NCI-H2107 (cell line): ENCODE data around the gene C1orf198.
A peak's percentile ranks its signal among the peaks of the same experiment; 100 is the strongest.

Source experiments
- DNase-seq: peaks from one replicate; lab custom pipeline; 2025; lab: John Stamatoyannopoulos, UW

The C1orf198 gene

GRCh38 chr1:230808281-230808872, 59.9 kb downstream of the C1orf198 start:
- no peak for DNase-seq

- DNase-seq = no peak
These were observed 60.6 kb downstream of the C1orf198 start for GRCh38 chr1:230807561-230808280.

DNA sequence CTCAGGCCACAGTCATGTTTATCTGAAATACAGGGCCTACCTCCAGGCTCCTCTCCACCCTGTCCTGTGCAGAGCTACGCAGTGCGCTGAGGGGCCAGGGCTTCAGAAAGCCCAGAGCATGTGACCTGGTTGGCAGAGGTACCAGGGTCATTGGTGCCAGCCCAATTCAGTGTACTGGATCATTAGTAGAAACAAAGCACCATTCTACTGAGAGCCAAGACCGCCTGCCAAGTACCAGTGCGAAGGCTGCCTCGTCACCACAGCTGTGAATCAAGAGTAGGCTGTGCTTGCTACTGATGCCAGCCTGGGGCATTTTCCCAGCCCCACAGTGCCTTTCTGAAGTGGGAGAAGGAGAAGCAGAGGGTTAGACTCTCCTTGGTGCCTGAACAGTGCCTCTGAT, 61.3 kb downstream of the C1orf198 start:
- DNase-seq = no peak

DNA sequence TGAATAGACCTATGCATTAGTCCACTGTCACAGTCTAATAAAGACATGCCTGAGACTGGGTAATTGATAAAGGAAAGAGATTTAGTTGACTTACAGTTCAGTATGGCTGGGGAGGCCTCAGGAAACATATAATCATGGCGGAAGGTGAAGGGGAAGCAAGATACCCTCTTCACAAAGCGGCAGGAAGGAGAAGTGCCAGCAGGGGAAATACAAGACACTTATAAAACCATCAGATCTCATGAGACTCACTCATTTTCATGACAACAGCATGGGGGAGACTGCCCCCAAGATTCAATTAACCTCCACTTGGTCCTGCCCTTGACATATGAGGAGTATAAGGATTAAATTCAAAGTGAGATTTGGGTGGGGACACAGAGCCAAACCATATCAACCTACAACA, 61.8 kb downstream of the C1orf198 start:
- DNase-seq = no peak

DNA sequence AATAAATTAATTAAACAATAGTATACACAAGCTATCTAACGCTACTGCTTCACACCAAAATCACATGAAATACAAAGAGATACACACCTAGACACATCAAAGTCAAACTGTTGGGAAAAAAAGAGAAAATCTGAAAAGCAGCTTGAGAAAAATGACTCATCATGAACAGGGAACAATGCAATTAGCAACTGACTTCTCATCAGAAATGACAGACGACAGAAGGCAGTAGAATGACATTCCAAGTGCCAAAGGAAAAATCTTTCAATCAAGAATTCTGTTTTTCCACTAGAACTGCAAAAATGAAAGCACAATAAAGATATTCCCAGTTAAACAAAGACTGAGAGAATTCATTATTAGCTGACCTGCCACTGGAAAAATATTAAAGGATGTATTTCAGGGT, 63.9 kb downstream of the C1orf198 start:
- no peak for DNase-seq

DNA sequence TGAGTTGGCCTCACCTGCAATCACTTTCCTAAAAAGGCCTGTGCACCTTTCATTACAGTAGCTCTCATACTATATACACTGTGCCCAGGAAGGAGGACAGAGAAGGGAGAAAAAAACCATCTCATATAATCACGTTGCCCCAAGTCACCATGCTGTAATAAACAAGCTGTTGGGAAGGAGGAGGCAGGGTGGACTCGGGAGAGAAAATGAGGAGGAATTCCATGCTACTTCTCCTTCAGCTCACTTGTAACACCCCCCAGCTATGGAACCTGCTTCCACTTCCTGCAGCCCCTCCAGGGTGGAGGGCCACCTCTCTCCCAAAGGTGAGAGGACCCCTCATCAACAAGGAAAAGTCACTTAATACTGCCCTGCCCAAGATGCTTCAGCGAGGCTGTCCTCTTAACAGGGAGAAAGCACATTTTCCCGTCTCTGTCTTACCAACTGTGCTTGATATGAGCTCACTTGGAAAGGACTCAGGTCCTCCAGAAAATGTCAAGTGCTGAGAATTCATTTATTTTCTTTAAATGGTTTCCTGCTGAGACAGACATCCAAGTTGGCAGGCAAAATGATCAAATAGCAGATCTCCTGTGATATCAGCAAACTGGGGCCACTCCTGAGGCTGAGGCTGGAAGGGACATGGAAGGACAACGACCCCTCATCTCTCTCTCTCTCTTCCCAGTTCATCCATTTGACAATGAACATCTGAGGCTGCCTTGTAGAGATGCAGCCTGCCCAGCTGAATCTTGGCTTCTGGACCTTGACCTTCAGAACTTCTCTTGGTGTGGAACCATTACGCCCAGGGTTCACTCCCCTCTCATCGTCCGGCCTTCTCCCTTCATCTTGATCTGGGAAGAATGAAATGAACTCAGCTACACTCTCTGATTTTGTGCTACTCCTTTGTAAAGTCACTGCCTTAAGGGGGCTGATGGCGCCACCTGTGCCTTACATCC, 67.2 kb downstream of the C1orf198 start:
- no peak for DNase-seq

GRCh38 chr1:230798491-230798890, 69.8 kb downstream of the C1orf198 start:
- no peak for DNase-seq

DNA sequence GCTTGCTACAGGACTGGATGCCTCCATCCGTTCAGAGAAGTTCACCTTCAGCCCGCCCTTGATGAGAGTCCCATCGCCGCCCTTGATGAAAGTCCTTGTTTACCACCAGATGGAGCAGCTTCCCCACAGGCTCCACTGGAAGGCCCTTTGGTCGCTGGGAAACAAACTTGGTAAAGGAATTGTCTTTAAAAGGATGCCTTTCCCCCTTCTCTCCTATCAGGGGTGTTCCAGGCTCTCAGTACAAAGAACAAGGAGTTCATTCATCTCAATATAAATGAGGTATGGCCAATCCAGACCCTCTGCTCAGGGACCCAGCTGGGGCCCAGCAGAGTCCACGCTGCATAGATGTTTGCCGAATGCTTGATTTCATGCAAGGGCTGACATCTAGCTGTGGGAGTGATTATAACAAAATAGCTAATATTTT, 70.4 kb downstream of the C1orf198 start:
- DNase-seq = peak; percentile 69

GRCh38 chr1:230797376-230797920, 70.9 kb downstream of the C1orf198 start:
- no peak for DNase-seq

GRCh38 chr1:230796626-230797025, 71.7 kb downstream of the C1orf198 start:
- no peak for DNase-seq

DNA sequence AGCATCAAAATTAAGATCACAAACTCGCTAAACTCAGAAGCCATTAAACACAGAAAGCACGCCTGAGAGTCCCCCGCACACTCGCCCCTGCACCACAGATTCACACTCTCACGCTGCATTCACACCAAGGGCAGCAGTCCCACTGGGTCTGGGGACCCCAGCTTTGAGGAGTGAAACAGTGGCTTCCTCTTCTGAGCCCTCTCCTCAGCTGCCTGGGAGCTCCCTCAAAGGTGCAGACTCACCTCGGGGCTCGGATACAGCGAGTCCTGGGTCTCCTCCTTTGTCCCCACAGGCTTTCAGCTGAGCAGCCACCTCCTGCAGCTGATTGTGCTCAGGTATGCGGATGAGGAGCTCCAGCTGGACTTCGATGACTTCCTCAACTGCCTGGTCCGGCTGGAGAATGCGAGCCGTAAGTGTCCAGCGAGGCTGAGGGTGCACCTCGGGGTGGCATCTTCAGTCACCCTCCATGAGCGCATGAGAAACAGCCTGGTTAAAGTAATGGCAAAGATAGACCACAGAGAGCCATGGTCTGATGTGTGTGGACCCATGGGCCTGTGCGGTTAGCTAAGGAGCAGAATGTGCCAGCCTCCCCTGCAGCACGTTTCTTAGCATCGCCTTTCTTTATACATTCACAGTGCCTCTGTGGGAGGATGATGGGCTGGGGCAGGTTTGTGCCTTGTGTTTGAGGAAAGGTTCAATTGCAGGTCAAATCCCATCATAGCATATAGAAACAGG, 73.3 kb downstream of the C1orf198 start:
- DNase-seq = no peak

- no peak for DNase-seq
These were observed 73.9 kb downstream of the C1orf198 start for GRCh38 chr1:230794431-230794830.

- DNase-seq = no peak
These were observed 74.9 kb downstream of the C1orf198 start for GRCh38 chr1:230793463-230793745.

GRCh38 chr1:230792691-230793462, 75.4 kb downstream of the C1orf198 start:
- no peak for DNase-seq

DNA sequence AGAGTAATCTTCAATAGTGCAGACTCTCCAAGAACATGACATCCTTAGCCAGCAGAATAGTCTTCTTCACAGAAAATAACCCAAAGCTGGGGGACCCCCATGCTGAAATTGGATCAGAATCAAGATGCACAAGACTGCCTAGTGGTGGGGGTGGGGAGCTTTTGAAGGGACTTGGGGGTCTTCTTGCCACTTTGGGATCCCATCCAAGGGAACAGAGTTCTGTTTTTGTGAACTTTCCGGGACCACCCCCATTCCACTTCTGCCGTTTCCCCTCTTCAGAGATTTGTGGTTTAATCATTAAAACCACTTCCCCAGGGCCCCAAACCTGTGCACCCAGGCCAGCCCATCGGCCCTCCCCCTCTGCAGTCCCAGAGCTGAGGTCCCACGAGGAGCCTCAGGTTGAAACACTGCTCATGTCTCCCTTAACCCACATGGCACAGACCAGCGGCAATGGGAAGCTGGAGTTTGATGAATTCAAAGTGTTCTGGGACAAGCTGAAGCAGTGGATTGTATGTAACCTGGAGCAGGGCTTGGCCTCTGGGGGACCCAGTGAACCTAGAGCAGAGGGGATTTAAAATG, 76.2 kb downstream of the C1orf198 start:
- DNase-seq = no peak

GRCh38 chr1:230790026-230790425, 78.3 kb downstream of the C1orf198 start:
- no peak for DNase-seq

DNA sequence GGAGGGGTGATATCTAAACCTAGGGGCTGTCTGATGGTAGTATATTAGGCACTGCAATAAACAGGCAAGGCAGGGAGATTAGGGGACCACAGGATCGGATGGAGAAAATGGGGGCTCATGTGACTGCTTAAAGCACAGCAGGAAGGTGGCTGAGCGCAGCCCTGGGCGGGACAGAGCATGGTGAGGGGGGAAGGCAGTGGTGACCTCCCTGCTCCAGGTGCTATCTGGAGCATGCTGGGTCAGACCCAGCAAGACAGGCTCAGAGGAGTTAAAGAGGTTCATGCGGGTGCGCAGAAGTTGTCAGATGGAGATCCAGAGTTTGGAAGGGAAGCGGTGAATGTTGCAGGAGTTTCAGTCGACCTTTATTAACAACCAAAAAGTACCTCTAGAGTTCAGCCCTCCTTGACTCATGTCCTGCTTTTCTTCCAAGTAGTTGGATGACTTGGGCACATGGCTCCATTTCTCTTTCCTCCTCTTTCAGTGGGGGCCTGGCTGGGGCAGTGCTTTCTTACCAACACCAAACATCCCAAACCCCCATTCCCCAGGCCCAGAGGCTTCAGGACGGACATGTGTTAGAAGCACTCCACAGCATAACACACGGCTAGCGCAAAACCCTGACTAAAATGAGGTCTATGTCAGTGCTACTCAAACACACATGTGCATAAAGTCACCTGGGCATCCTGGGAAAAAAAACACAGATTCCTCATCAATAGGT, 79.6 kb downstream of the C1orf198 start:
- no peak for DNase-seq

- DNase-seq = no peak
These were observed 80.8 kb downstream of the C1orf198 start for GRCh38 chr1:230787471-230787870.
